ENCODE data around the gene PHC3.
A peak's percentile ranks its signal among the peaks of the same experiment; 100 is the strongest.

GRCh38 chr3:170038434-170039110, 143.0 kb downstream of the PHC3 start:
- TF ChIP-seq CTCF (IDR thresholded peaks at IDR 0.05) (peak in 3 of 7 experiments; percentile 35 to 53 (median 39)), POLR2AphosphoS5 (IDR thresholded peaks at IDR 0.05) (no peak), POLR2A (IDR thresholded peaks at IDR 0.05) (no peak)
